IPS-20b (cell line): ENCODE data around the gene MYOM3.

Experiments
- H3K27ac ChIP-seq: one replicate; pipeline ENCODE4 v1.5.1; 2013; ENCODE audit warnings: low read length
- H3K27me3 ChIP-seq: 2 replicates; pipeline ENCODE4 v1.6.1; 2013; ENCODE audit warnings: mild to moderate bottlenecking, low read length, inconsistent platforms; ENCODE audit not compliant: insufficient read depth
- H3K36me3 ChIP-seq: 2 replicates; pipeline ENCODE4 v1.6.1; 2013; ENCODE audit warnings: low read depth, mild to moderate bottlenecking, inconsistent platforms, low read length, moderate library complexity; ENCODE audit not compliant: insufficient read depth
- H3K4me1 ChIP-seq: 2 replicates; pipeline ENCODE4 v1.6.1; 2013; ENCODE audit warnings: mild to moderate bottlenecking, control low read depth, inconsistent platforms, low read length, moderate library complexity; ENCODE audit not compliant: insufficient read depth
- H3K4me3 ChIP-seq: 2 replicates; pipeline ENCODE4 v1.5.1; 2013; ENCODE audit warnings: mild to moderate bottlenecking, low read length, inconsistent platforms
- H3K9ac ChIP-seq: 2 replicates; pipeline ENCODE4 v1.6.1; 2013; ENCODE audit warnings: low read depth, mild to moderate bottlenecking, inconsistent platforms, low read length, moderate library complexity
- H3K9me3 ChIP-seq: 2 replicates; pipeline ENCODE4 v1.6.1; 2013; ENCODE audit warnings: mild to moderate bottlenecking, low read depth, low read length, inconsistent platforms; ENCODE audit not compliant: insufficient read depth

The MYOM3 gene

DNA sequence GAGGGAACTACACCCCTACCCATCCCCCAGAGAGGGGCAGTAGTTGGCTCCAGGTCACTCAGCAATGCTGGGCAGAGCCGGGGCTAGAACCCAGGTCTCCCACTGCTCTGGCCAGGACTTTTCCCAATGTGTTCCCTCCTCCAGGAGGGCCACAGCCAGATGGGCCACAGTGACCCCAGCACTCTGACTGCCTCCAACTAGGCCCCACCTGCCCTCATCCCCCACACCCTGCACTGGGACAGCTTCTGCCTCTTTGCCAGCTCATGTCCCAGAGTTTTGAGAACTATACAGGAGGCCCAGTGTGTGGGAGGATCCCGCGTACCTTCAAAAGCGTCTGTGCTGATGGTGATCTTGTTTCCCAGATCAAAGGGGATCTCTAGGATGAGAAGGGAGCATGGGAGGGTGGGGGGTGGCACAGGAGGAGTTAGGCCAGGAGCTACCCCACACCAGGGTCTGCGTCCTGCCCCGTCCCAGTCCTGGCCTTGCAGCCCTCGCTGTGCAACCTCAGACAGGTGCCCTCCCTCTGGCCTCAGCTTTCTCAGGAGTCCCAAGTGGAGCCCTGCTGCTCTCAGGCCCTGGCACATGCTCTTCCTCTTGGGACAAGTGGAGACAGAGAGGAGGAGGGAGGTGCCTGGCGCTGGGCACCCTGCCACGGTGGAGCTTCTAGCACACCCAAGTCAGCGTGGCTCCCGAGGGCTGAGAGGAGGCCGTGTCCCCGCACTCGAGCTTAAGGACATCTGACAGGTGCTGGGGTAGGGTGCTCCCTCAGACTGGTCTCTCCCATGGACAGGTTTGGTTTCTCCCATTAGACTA lies 22.0 kb downstream of the MYOM3 start:
- H3K27me3 ChIP-seq, result no peaks in the 10 kb centered on the region

GRCh38 chr1:24089027-24089742 lies 22.8 kb downstream of the MYOM3 start:
- no peaks in the 10 kb centered on the region for H3K27me3 ChIP-seq
- no peak overlapping the region for H3K9ac ChIP-seq
- no peak overlapping the region for H3K27ac ChIP-seq
- H3K36me3 ChIP-seq, result no peaks in the 10 kb centered on the region
- H3K4me1 ChIP-seq, result no peaks in the 10 kb centered on the region
- H3K4me3 ChIP-seq, result no peak overlapping the region
- no peaks in the 10 kb centered on the region for H3K9me3 ChIP-seq

More for the DNA sequence above, 22.0 kb downstream of the MYOM3 start:
- Histone ChIP-seq H3K36me3 (no peaks in the 10 kb centered on the region), H3K4me3 (no peak overlapping the region), H3K27ac (no peak overlapping the region), H3K9ac (no peak overlapping the region), H3K9me3 (no peaks in the 10 kb centered on the region), H3K4me1 (no peaks in the 10 kb centered on the region)

DNA sequence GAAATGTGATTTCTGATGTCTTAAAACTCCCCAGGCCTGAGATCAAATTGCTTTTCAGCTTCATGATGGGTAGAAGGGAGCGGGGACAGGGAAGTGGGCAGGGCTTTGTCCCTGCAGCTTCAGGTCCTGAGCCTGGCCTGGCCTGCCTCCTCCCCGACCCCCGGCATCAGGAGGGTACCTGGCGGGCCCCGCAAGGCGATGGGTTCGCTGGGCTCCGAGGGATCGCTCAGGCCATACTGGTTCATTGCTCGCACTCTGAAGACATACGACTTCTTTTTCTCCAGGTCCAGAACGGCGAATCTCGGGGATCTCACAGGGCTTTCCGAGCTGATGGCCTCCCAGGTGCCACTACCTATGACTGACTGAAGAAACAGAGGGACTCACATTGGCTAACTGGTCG lies 25.5 kb downstream of the MYOM3 start:
- H3K9ac ChIP-seq, result no peak overlapping the region
- H3K4me3 ChIP-seq, result no peak overlapping the region
- no peak overlapping the region for H3K27ac ChIP-seq
- H3K27me3 ChIP-seq, result no peaks in the 10 kb centered on the region
- H3K9me3 ChIP-seq, result no peaks in the 10 kb centered on the region
- H3K36me3 ChIP-seq, result no peaks in the 10 kb centered on the region
- H3K4me1 ChIP-seq, result no peaks in the 10 kb centered on the region

GRCh38 chr1:24085546-24085945 lies 26.4 kb downstream of the MYOM3 start:
- Histone ChIP-seq H3K27ac (no peak overlapping the region), H3K4me3 (no peak overlapping the region), H3K36me3 (no peaks in the 10 kb centered on the region), H3K9ac (no peak overlapping the region), H3K9me3 (no peaks in the 10 kb centered on the region), H3K27me3 (no peaks in the 10 kb centered on the region), H3K4me1 (no peaks in the 10 kb centered on the region)

- H3K36me3 ChIP-seq, result no peaks in the 10 kb centered on the region
- H3K27me3 ChIP-seq, result no peaks in the 10 kb centered on the region
- no peak overlapping the region for H3K9ac ChIP-seq
- H3K4me1 ChIP-seq, result no peaks in the 10 kb centered on the region
- no peak overlapping the region for H3K27ac ChIP-seq
- H3K9me3 ChIP-seq, result no peaks in the 10 kb centered on the region
- H3K4me3 ChIP-seq, result no peak overlapping the region
Observed at GRCh38 chr1:24085007-24085406, 26.9 kb downstream of the MYOM3 start.

DNA sequence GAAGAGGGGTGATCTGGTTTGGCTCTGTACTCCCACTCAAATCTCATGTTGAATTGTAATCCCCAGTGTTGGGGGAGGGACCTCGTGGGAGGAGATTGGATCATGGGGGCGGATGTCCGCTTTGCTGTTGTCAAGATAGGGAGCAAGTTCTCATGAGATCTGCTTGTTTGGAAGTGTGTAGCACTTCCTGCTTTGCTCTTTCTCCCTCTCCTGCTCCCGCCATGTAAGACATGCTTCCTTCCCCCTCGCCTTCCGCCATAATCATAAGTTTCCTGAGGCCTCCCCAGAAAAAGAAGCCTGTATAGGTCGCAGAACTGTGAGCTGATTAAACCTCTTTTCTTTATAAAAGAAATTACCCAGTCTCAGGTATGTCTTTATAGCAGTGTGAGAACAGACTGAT lies 27.9 kb downstream of the MYOM3 start:
- H3K4me3 ChIP-seq, result no peak overlapping the region
- no peaks in the 10 kb centered on the region for H3K36me3 ChIP-seq
- no peaks in the 10 kb centered on the region for H3K27me3 ChIP-seq
- H3K9me3 ChIP-seq, result no peaks in the 10 kb centered on the region
- H3K27ac ChIP-seq, result no peak overlapping the region
- no peak overlapping the region for H3K9ac ChIP-seq
- no peaks in the 10 kb centered on the region for H3K4me1 ChIP-seq

DNA sequence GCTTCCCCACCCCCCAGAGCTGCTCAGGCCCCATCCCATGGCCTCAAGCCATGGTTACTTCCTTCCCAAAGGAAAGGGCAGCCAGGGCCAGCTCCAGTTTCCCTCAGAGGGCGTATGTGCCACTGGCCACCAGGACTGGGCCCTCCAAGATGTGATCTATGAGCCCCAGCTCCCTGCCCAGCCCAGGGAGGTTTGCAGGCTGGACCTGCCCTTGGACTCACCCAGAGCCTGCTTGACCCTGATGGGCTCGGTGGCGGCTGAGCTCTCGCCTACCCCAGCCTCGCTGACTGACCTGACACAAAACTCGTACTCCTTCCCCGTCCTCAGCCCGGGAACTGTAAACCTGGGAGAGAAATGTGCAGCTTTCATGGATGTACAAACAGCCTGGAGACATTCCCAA lies 29.6 kb downstream of the MYOM3 start:
- H3K27me3 ChIP-seq, result no peaks in the 10 kb centered on the region
- H3K9ac ChIP-seq, result no peak overlapping the region
- no peaks in the 10 kb centered on the region for H3K36me3 ChIP-seq

DNA sequence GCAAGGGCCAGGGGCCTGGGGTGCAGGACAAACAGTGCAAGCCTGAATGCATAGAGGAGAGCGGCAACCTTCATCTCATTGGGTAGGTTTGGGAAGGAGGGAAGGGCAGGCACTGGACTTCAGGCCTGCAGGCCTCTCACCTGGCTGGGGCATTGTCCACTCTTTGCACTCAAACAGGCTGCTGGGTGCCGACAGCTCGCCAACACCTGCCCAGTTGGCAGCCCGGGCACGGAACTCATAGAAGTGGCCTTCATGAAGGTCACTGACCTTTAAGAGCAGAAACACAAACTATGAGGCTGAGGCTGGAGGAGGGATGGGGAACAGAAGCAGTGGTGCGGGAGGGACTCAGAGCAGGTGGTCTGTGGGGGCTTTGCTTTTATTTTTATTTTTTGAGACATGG lies 30.7 kb downstream of the MYOM3 start:
- no peak overlapping the region for H3K4me3 ChIP-seq
- no peak overlapping the region for H3K27ac ChIP-seq
- H3K36me3 ChIP-seq, result no peaks in the 10 kb centered on the region
- no peaks in the 10 kb centered on the region for H3K4me1 ChIP-seq
- no peaks in the 10 kb centered on the region for H3K27me3 ChIP-seq
- H3K9ac ChIP-seq, result no peak overlapping the region
- no peaks in the 10 kb centered on the region for H3K9me3 ChIP-seq

More for the DNA sequence above, 29.6 kb downstream of the MYOM3 start:
- no peak overlapping the region for H3K27ac ChIP-seq
- no peaks in the 10 kb centered on the region for H3K9me3 ChIP-seq
- no peak overlapping the region for H3K4me3 ChIP-seq
- H3K4me1 ChIP-seq, result no peaks in the 10 kb centered on the region

GRCh38 chr1:24080131-24080530 lies 31.8 kb downstream of the MYOM3 start:
- Histone ChIP-seq H3K27ac (no peak overlapping the region), H3K36me3 (no peaks in the 10 kb centered on the region), H3K9me3 (no peaks in the 10 kb centered on the region), H3K4me1 (no peaks in the 10 kb centered on the region), H3K9ac (no peak overlapping the region), H3K4me3 (no peak overlapping the region), H3K27me3 (no peaks in the 10 kb centered on the region)

- H3K9ac ChIP-seq, result no peak overlapping the region
- no peaks in the 10 kb centered on the region for H3K36me3 ChIP-seq
- H3K4me1 ChIP-seq, result no peaks in the 10 kb centered on the region
- no peaks in the 10 kb centered on the region for H3K27me3 ChIP-seq
- H3K4me3 ChIP-seq, result no peak overlapping the region
- no peaks in the 10 kb centered on the region for H3K9me3 ChIP-seq
- no peak overlapping the region for H3K27ac ChIP-seq
Observed at GRCh38 chr1:24077278-24077978, 34.5 kb downstream of the MYOM3 start.

DNA sequence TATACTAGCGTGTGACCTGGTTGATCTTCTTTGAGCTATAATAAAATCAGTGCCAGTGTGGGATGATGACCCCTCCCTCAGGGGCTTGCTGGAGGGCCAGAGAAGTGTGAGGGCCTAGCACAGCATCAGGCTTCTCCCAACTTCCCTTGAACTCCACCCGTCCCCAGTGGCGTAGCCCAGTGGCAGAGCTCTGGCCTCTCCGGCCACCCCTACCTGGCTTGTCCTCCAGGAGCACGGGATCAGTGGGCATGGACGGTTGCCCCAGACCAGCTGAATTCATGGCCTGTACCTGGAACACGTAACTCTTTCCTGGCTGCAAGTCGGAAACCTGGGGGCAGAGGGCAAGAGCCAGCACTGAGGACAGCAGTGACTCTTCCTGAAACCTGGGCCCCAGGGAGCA lies 36.0 kb downstream of the MYOM3 start:
- H3K9me3 ChIP-seq, result no peaks in the 10 kb centered on the region
- peaks cover 9% of the 10 kb centered on the region; the same call in 1 of the 2 replicates for H3K27me3 ChIP-seq
- no peaks in the 10 kb centered on the region for H3K36me3 ChIP-seq
- H3K4me3 ChIP-seq, result no peak overlapping the region
- H3K9ac ChIP-seq, result no peak overlapping the region
- no peak overlapping the region for H3K27ac ChIP-seq
- H3K4me1 ChIP-seq, result peaks cover 4% of the 10 kb centered on the region; the same call in 1 of the 2 replicates

- Histone ChIP-seq H3K9me3 (no peaks in the 10 kb centered on the region), H3K27ac (no peak overlapping the region), H3K4me3 (no peak overlapping the region), H3K9ac (no peak overlapping the region), H3K36me3 (no peaks in the 10 kb centered on the region), H3K4me1 (peaks cover 4% of the 10 kb centered on the region; the same call in 1 of the 2 replicates), H3K27me3 (peaks cover 9% of the 10 kb centered on the region; the same call in 1 of the 2 replicates)
Observed at GRCh38 chr1:24075590-24075854, 36.4 kb downstream of the MYOM3 start.
